ENCODE data around the gene SRSF2. TPM values are rescaled to one million over a fixed set of nuclear protein-coding genes. Genes with fewer than 3 reads are reported as not detected.

SRSF2 gene
- total and polyA plus RNA-seq, 9 of the 15 experiments (the other 6 are each of a cell fraction or from before 2014, with no cell fraction given) = 161 to 583 (median 393) TPM

- no peak for TF ChIP-seq ZBTB12 (CRISPR knock-in tag; IDR thresholded peaks at IDR 0.05)
- TF ChIP-seq ZEB2 (IDR thresholded peaks at IDR 0.05) = no peak
- TF ChIP-seq ID3 (CRISPR knock-in tag; IDR thresholded peaks at IDR 0.05) = no peak
- TF ChIP-seq ID3 (tag; IDR thresholded peaks at IDR 0.05) = no peak
- TF ChIP-seq COPS2 (conservative IDR thresholded peaks at IDR 0.05) = no peak
- TF ChIP-seq XRCC5 (IDR thresholded peaks at IDR 0.05; ENCODE audit: low read depth, low read length) = no peak
- peak; percentile 60 to 70 for TF ChIP-seq NRF1 (conservative IDR thresholded peaks at IDR 0.05 in 1 of 2, IDR thresholded peaks at IDR 0.05 in 1 of 2)
- peak; percentile 50; the same call in 1 of the 2 replicates for TF ChIP-seq ATF3 (IDR thresholded peaks at IDR 0.05)
- TF ChIP-seq ATF3 (CRISPR knock-in tag; conservative IDR thresholded peaks at IDR 0.05) = no peak
- no peak for TF ChIP-seq MAFG (tag; conservative IDR thresholded peaks at IDR 0.05)
- no peak for TF ChIP-seq ZBTB2 (IDR thresholded peaks at IDR 0.05)
- TF ChIP-seq SRF (CRISPR knock-in tag; IDR thresholded peaks at IDR 0.05) = peak in 1 of 2 experiments; percentile 69; a peak in 1 of 4 replicates
- no peak for TF ChIP-seq STAT5B (CRISPR knock-in tag; IDR thresholded peaks at IDR 0.05)
- TF ChIP-seq MEIS2 (IDR thresholded peaks at IDR 0.05; ENCODE audit: partially characterized antibody) = peak; percentile 59
- no peak for TF ChIP-seq FOXP4 (CRISPR knock-in tag; IDR thresholded peaks at IDR 0.05; ENCODE audit: borderline replicate concordance)
- no peak for TF ChIP-seq DMBX1 (CRISPR knock-in tag; IDR thresholded peaks at IDR 0.05; ENCODE audit: borderline replicate concordance)
- peak; percentile 49; the same call in 1 of the 2 replicates for TF ChIP-seq CHD2 (IDR thresholded peaks at IDR 0.05; ENCODE audit: low read depth, low read length)
- peak; percentile 11 for TF ChIP-seq RBBP5 (IDR thresholded peaks at IDR 0.05; ENCODE audit: borderline replicate concordance, insufficient read depth, low read length, poor library complexity, severe bottlenecking)
Measured at GRCh38 chr17:76709077-76709950, 27.8 kb downstream of the SRSF2 start (continued).

Measured in K562 (cell line).